ENCODE results near the gene TNFAIP8L2. TPM values are rescaled to one million over a fixed set of nuclear protein-coding genes. Genes with fewer than 3 reads are reported as not detected.

The TNFAIP8L2 gene
- total RNA-seq, 6 experiments from 2014 or later: 1.1 to 4.2 (median 2.2) TPM

GRCh38 chr1:151143986-151144385 is 12.5 kb upstream of the TNFAIP8L2 start:
- ATAC-seq (no peak), DNase-seq (no peak)
- intact Hi-C loops (cut with DNase I): no loop called here
- peaks cover 0 to 17% (median 5%) of the 10 kb centered on the region in 4 donors for H3K4me1 ChIP-seq
- no peaks in the 10 kb centered on the region for H3K9me3 ChIP-seq
- H3K36me3 ChIP-seq: no peaks in the 10 kb centered on the region
- no peak overlapping the region for H3K4me3 ChIP-seq
- 71% methylated on average over 3 of the region's 5 CpGs for WGBS (ENCODE audit: insufficient coverage, low coverage, low lambda C conversion rate, missing lambda C conversion rate)
- no peak for TF ChIP-seq CTCF (IDR thresholded peaks at IDR 0.05)
- no peak for TF ChIP-seq POLR2A (IDR thresholded peaks at IDR 0.05)
- H3K27ac ChIP-seq: no peak overlapping the region
- H3K27me3 ChIP-seq: no peaks in the 10 kb centered on the region

- Histone ChIP-seq H3K27ac (no peak overlapping the region), H3K4me1 (peaks cover 0 to 17% (median 5%) of the 10 kb centered on the region in 4 donors), H3K27me3 (no peaks in the 10 kb centered on the region), H3K9me3 (no peaks in the 10 kb centered on the region), H3K36me3 (no peaks in the 10 kb centered on the region), H3K4me3 (no peak overlapping the region)
- TF ChIP-seq CTCF (IDR thresholded peaks at IDR 0.05) (no peak), POLR2A (IDR thresholded peaks at IDR 0.05) (no peak)
- ATAC-seq (no peak), DNase-seq (no peak)
- WGBS (ENCODE audit: insufficient coverage, low coverage, low lambda C conversion rate, missing lambda C conversion rate): 83% methylated on average over 1 of the region's 7 CpGs
- intact Hi-C loops (cut with DNase I): no loop called here
Observed at GRCh38 chr1:151144474-151145303, 11.8 kb upstream of the TNFAIP8L2 start.

GRCh38 chr1:151145304-151146071 is 11.0 kb upstream of the TNFAIP8L2 start:
- peak overlapping the region in 1 of 3 donors; percentile 17 for H3K27ac ChIP-seq
- peaks cover 0 to 17% (median 5%) of the 10 kb centered on the region in 4 donors for H3K4me1 ChIP-seq
- no peaks in the 10 kb centered on the region for H3K36me3 ChIP-seq
- no peaks in the 10 kb centered on the region for H3K27me3 ChIP-seq
- DNase-seq (no peak), ATAC-seq (no peak)
- no peak for TF ChIP-seq CTCF (IDR thresholded peaks at IDR 0.05)
- no peak for TF ChIP-seq POLR2A (IDR thresholded peaks at IDR 0.05)
- H3K9me3 ChIP-seq: no peaks in the 10 kb centered on the region
- peak overlapping the region; percentile 62 to 73 (median 67) for H3K4me3 ChIP-seq
- WGBS (ENCODE audit: insufficient coverage, low coverage, low lambda C conversion rate, missing lambda C conversion rate): 25% methylated on average over 4 of the region's 43 CpGs
- intact Hi-C loops (cut with DNase I): no loop called here

- TF ChIP-seq CTCF (IDR thresholded peaks at IDR 0.05): no peak
- no peak for TF ChIP-seq POLR2A (IDR thresholded peaks at IDR 0.05)
- intact Hi-C loops (cut with DNase I): no loop called here
- Histone ChIP-seq H3K9me3 (no peaks in the 10 kb centered on the region), H3K36me3 (no peaks in the 10 kb centered on the region), H3K4me3 (peak overlapping the region; percentile 62 to 73 (median 67)), H3K4me1 (peaks cover 0 to 17% (median 5%) of the 10 kb centered on the region in 4 donors), H3K27ac (peak overlapping the region in 2 of 3 donors; percentile 10 to 17), H3K27me3 (no peaks in the 10 kb centered on the region)
- DNase-seq: no peak
- ATAC-seq: no peak
- 0% methylated on average over 1 of the region's 26 CpGs for WGBS (ENCODE audit: insufficient coverage, low coverage, low lambda C conversion rate, missing lambda C conversion rate)
Observed at GRCh38 chr1:151146072-151146411, 10.4 kb upstream of the TNFAIP8L2 start.
